GM19328 (cell line): ENCODE measurements around the gene XPOT.
"Not testable (repeated sequence)": the region's sequence is repeated elsewhere in the genome, so short reads cannot be mapped to it uniquely, and the experiment has no call there.

Experiments used
- ATAC-seq: cut with Tn5 transposase; IDR thresholded peaks from one replicate; pipeline ENCODE4 v1.9.1; 2021; ENCODE audit warnings: mild to moderate bottlenecking, moderate library complexity; ENCODE audit not compliant: unreplicated experiment

The XPOT gene, protein sequence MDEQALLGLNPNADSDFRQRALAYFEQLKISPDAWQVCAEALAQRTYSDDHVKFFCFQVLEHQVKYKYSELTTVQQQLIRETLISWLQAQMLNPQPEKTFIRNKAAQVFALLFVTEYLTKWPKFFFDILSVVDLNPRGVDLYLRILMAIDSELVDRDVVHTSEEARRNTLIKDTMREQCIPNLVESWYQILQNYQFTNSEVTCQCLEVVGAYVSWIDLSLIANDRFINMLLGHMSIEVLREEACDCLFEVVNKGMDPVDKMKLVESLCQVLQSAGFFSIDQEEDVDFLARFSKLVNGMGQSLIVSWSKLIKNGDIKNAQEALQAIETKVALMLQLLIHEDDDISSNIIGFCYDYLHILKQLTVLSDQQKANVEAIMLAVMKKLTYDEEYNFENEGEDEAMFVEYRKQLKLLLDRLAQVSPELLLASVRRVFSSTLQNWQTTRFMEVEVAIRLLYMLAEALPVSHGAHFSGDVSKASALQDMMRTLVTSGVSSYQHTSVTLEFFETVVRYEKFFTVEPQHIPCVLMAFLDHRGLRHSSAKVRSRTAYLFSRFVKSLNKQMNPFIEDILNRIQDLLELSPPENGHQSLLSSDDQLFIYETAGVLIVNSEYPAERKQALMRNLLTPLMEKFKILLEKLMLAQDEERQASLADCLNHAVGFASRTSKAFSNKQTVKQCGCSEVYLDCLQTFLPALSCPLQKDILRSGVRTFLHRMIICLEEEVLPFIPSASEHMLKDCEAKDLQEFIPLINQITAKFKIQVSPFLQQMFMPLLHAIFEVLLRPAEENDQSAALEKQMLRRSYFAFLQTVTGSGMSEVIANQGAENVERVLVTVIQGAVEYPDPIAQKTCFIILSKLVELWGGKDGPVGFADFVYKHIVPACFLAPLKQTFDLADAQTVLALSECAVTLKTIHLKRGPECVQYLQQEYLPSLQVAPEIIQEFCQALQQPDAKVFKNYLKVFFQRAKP

DNA sequence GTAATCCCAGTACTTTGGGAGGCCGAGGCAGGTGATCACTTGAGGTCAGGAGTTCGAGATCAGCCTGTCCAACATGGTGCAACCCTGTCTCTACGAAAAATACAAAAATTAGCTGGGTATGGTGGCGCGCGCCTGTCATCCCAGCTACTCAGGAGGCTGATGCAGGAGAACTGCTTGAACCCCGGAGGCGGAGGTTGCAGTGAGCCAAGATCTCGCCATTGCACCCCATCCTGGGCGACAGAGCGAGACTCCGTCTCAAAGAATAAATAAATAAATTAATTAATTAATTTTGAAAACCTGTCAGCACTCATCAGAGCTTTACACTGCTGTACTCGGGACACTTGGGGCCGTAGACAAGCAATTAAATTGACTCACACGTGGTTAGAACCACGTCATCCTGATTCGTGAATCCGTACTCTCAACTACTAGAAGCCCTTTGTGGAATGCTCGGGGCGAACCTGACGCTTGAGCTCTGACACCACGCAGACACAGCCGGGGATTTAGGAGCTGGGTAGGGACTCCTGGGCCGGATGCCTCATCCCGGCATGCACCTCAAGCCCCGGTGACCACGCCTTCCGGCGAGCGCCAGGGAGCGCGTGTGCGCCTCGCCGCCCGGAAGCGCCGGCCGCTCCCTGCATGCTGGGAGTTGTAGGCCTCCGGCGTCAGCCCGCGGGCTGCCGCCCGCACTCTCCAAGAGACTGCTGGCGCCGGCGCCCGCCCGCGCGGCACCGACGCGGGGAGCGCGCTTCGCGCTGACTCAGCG, at the start of gene XPOT:
Gene XPOT (plus strand): TSS at position 686 of the 763 bp plus-strand sequence. CDS start 5,644 bp downstream, outside the sequence.
- peak; percentile 93 for ATAC-seq

DNA sequence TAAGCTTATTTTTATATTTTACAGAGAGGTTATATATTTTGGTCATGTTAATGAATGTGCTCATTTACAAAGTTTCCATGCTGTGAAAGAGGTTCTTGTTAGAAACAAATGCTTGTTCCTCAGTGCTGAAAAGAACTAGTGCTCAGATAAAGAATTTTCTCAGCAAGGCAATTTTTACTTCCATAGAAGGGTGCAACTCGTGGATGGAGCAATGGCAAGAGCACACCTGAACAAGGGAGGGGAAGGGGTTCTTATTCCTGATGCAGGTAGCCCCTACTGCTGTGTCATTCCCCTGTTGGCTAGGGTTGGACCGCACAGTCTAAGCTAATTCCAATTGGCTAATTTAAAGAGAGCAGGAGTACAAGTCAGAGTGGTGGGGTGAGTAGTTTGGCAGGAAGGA, 48.0 kb upstream of the XPOT start:
- not testable (repeated sequence) for ATAC-seq

DNA sequence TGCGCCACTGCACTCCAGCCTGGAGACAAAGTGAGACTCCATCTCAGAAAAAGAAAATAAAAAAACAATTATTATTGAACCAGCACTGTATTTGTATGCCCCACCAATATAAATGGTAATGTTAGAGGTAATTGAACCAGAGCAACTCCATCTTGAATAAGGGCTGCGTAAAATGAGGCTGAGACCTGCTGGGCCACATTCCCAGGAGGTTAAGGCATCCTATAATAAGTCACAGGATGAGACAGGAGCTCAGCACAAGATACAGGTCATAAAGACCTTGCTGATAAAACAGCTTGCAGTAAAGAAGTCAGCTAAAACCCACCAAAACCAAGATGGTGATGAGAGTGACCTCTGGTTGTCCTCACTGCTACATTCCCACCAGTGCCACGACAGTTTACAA, 43.0 kb upstream of the XPOT start:
- not testable (repeated sequence) for ATAC-seq

DNA sequence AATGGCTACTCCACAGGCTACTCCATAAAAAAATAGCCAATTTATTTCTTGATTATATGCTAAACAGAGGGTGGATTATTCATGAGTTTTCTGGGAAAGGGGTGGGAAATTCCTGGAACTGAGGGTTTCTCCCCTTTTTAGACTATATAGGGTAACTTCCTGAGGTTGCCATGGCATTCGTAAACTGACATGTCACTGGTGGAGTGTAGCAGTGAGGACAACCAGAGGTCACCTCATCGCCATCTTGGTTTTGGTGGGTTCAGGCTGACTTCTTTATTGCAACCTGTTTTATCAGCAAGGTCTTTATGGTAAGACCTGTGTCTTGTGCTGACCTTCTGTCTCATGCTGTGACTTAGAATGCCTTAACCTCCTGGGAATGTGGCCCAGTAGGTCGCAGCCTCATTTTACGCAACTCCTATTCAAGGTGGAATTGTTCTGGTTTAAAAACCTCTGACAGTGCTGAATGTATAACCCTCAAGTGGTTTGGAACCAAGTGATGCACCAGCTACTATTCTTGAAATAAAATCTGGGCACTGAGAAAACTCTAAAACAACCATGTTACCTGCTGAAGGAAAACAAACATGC, 41.4 kb upstream of the XPOT start:
- ATAC-seq: no peak

DNA sequence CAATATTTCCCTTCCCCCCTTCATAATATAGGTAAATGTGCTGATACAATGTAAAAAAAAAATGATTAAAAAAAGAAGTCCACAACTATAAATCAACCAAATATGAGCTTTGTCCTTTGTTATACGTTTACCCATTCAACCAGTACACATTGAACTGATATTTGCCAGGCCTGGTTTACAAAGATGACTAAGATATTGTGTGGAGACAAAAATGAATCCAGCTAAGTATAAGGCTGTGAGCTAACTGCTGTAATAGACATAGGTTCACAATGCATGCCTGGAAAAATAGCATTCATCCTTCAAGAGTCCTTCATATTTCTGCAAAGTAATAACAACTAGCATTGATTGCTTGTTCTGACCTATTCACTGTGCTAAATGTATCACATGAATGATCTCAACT, 20.5 kb upstream of the XPOT start:
- no peak for ATAC-seq

DNA sequence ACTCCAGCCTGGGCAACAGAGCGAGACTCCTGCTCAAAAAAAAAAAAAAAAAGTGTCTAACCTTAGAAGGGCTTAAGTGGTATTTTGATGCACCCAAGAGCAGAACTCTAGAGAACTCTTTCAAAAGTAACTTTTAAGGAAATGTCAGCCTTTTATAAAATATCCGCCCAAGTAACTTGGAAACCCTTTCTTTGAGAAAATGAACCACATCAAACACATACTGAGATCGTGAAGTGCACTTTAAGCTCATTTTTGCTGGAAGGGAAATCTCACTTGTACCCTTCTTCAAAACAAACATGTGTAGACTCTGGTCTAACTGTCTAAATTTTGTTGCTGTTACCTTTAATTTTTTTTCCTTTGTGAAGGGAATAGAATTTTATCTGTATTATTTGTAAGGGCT, 19.2 kb upstream of the XPOT start:
- ATAC-seq: no peak

DNA sequence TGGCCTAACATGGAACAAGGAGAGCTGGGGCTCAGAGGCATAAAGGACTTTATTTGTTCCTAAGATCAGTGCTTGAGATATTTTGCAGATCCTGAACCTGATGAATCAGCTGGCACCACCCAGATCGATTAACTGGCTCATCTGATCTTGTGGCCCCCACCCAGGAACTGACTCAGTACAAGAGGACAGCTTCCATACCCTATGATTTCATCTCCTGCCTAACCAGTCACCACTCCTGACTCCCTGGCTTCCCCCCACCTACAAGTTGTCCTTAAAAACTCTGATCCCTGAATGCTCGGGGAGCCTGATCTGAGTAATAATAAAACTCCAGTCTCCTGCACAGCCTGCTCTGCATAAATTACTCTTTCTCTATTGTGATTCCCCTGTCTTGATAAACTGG, 18.7 kb upstream of the XPOT start:
- ATAC-seq: no peak

DNA sequence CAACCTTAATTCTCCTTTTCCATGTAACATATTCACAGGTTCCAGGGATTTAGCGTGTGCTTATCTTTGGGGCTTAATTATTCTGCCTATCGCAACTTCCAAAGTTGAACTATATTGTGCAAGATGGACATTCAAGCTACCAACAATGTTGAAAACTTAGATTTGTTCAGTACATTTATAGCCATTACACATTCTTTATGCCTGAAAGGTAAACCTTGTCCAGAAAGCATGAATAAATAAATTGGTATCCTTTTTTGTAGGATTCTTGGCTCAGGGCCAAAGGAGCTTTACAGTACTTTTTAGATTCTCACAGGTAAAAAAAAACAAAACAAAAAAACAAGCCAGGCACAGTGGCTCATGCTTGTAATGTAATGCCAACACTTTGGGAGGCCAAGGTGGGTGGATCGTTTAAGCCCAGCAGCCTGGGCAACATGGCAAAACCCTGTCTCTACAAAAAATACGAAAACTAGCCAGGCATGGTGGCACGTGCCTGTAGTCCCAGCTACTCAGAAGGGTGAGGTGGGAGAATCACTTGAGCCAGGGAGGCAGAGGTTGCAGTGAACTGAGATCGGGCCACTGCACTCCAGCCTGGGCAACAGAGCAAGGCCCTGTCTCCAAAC, 16.9 kb upstream of the XPOT start:
- no peak for ATAC-seq

DNA sequence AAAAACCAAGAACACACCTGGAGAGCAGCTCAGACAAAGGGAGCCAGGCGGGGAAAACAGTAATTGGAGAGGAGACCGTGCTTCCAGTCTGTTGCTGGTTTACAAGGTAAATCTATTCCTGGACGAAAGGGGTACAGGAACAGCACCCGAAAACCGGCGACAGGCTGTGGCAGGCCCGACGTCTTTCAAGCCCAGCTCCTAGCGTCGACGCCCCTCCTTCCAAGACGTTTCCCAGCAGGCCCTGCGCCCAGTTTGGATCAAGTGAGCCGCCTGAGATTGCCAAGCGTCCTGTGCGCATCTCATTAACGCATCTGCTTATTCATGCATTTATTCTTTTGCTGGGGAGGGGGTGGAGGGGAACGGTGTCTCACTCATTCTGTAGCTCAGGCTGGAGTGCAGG, 15.0 kb upstream of the XPOT start:
- no peak for ATAC-seq

DNA sequence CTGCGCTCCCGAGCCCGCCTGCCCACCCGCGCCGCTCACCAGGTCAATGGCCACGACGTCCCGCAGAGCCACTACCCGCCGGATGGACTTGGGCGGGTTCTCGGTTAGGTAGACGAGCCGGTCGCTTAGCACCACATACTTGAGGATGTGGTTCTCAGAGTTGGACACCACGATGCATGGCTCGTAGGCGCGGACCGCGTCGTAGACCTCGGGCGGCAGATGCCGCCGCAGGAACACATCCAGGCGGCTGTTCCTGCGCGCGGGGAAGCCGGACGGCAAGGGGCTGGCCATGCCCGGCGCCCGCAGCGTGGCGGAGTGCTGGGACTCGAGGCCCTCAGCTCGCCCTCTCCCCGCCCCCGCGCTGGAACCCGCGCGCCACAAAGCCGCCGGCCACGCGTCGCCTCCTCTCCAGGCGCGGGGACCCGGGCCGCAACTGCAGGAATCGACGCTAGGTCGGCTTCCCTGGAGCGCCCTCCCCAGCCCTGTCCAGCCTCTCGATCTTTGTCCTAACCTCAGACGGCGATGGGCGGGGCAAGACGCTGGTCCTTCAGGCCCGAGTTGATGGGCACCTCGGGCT, 13.8 kb upstream of the XPOT start, which contains the start of gene C12orf56:
Gene C12orf56 (minus strand): TSS at position 484 of the 577 bp plus-strand sequence. CDS start 193 bp downstream, at position 291.
- no peak for ATAC-seq

DNA sequence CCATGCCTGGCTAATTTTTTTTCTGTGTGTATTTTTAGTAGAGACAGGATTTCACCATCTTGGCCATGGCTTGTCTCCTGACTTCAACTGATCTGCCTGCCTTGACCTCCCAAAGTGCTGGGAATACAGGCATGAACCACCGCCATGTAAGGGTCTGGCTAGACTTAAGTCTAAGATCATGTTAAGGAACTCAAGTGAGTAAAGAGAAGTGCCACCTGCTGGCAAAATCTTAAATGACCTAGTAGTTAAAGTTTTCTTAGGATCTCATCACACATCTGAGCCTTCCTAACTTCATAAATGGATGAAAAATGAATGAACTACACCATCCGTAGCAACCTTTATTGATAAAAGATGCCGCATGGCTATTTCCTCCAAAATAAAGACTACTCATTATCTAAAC, 12.0 kb upstream of the XPOT start:
- ATAC-seq: no peak

DNA sequence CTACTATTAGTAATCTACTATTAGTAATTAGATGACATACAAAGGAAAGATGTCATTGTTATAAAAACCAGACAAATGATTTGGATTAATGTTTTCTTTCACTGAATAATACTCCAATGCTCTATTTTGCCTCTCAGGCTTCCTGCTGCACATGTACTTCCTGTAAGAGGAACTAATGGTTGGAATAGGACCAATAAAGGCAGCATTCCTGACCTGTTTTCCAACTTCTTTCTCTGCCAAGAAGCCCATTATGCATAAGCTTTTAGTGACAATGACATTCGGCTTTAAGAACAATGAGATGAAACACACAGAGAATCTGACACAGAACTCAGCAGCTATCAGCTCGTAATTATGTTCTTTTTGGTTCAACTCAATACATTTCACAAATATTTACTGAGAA, 8.5 kb upstream of the XPOT start:
- no peak for ATAC-seq

DNA sequence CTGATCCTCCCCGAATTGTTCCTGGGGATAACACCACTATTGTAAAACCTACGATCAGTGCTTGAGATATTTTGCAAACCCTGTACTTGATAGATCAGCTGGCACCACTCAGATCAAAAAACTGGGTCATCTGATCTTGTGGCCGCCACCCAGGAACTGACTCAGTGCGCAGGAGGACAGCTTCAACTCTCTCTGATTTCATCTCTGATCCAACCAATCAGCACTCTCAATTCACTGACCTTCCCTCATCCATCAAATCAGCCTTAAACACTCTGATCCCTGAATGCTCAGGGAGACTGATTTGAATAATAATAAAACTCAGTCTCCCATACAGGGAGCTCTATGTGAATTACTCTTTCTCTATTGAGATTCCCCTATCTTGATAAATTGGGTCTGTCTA, 4.2 kb upstream of the XPOT start:
- no peak for ATAC-seq

DNA sequence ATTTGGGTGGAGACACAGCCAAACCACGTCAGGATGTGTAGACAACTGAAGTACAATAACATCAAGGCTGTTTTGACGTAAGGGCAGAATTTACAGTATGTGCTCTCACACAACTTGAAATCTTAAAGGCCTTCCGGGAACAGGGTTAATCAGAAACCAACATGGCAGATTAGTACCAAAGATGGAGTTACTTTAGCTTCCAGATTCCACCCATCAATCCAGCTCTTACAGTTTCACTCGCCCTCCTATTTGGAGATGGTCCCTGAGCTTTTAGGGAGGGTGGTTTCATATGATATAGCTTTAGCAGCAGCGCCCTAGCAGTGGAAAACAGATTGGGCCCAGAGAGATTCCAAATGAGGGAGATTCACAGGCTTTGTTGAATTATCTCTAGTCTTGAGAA, 2.0 kb upstream of the XPOT start:
- ATAC-seq: no peak

DNA sequence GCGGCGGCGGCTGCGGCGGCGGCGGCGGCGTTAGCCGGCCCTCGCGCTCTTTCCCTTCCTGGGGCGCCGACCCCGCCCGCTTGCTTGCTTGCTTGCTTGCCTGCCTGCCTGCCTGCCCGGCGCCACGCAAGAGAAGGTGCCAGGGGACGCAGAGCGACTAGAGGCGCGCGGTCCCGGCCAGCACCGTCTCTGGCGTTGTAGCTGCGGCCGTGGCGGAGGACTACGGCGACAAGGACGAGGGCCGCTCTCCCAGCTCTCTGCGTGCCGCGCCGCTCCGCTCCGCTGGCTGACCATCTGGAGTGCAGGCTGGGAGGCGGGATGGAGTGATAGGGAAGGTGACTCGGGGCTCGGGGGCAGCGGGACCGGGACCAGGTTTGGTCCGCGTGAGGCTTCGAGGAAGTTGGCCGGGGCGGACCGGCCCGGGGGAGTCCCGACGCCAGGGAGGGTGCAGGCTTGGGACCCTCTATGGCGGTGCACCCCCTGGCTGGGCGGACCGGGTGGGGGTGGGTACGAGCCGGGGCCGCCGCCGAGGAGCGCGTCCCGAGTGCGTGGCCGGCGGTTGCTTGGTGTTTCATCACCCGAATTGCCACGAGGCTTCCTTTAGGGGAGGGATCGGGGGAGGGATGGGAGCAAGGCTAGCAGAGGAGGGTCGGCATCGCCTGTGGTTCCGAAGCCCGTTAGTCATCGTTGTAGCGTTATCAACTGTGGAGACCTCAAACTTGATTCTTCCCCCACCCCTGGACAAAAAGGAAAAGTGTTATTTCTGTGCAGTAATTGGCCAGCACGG, 471 bp downstream of the XPOT start:
- peak; percentile 22 for ATAC-seq

DNA sequence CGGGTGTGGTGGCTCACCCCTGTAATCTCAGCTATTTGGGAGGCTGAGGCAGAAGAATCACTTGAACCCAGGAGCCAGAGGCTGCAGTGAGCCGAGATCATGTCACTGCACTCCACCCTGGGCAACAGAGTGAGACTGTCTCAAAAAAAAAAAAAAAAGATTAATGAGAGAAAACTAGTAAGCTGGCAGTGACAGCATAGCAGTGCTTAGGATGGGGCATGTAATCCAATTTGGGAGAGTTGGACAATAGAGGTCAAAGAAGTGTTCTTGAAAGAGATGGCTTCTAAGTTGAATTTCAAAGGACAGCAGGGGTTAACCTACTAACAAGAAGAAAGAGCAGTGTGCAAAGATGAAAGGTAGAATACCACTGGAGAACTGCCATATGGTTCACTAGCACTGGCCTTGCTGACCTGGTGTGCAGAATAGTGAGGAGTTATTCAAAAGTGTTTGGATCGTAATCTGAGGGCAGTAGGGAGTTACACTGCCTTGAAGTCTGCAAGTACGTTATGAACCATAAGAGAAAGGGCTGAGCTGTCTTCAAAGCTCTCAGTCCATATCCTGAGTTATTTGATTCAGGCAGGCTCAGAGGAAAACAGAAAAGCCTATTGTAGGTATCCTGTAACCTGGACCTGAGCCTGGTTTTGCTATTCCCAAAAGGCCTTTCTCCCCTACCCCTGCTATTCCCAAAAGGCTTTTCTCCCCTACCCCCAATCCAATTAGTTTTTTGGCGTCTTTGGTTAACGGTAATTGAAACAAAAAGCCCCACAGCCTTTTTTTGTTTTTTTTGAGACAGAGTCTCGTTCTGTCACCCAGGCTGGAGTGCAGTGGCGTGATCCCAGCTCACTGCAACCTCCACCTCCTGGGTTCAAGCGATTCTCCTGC, 3.4 kb downstream of the XPOT start:
- ATAC-seq: no peak

DNA sequence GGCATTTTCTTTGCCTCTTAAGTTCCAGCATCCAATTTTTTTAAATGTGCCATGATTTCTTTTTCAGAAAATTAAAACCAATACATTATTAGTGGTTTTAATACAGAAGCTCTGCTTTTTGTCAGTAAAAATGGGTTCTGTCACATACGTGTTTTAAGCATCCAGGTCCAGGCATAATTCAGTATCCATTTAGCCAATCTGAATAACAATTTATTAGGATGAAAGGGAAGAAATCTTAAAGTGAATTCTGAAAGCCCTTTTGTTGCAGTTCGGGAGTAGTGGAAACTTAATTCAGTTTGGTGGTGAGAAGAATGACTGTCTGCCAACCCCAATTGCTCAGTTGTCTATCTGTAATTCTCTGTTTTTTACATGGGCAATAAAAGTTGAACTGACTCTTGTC, 7.2 kb downstream of the XPOT start:
- no peak for ATAC-seq

DNA sequence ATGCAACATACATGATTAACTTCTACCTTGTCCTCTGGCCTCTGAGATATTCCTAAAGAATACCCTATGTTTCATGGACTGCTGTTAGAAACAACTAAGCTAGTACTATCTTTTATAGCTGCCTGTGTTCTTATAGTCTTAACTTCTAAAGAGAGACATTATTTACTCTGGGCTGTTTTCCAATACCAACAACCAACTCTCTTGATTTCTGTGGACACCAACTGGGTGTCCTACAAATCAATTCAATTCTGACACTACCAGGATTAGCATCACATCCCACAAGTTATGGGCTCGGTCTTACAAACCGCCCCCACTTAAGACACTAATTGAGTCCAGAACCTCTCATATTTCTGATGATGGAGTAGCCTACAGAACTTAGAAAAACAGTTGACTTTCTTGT, 8.3 kb downstream of the XPOT start:
- ATAC-seq: no peak
